Measurements from ENCODE around the gene ATF7.
A peak's percentile ranks its signal among the peaks of the same experiment; 100 is the strongest.

The ATF7 gene

GRCh38 chr12:53627919-53628318 lies 1.7 kb upstream of the ATF7 start (continued):
- TF ChIP-seq ZNF518A (tag by site-specific recombination; conservative IDR thresholded peaks at IDR 0.05; ENCODE audit: low read depth) (peak; percentile 87), ZFP69B (tag by site-specific recombination; IDR thresholded peaks at IDR 0.05) (no peak), ZNF558 (tag by site-specific recombination; IDR thresholded peaks at IDR 0.05) (0 out of 2 replicates have a peak, but pooled peaks have one; percentile 49), REST (tag by site-specific recombination; IDR thresholded peaks at IDR 0.05) (peak; percentile 63), ZNF266 (tag by site-specific recombination; IDR thresholded peaks at IDR 0.05; ENCODE audit: low read depth) (peak; percentile 40; the same call in 1 of the 2 replicates), ZNF623 (tag by site-specific recombination; IDR thresholded peaks at IDR 0.05) (peak; percentile 61), ZNF354C (tag by site-specific recombination; IDR thresholded peaks at IDR 0.05; ENCODE audit: borderline replicate concordance, low read depth) (0 out of 2 replicates have a peak, but pooled peaks have one; percentile 52), ZNF529 (tag by site-specific recombination; IDR thresholded peaks at IDR 0.05; ENCODE audit: insufficient replicate concordance) (peak; percentile 21), ZNF148 (tag by site-specific recombination; IDR thresholded peaks at IDR 0.05; ENCODE audit: borderline replicate concordance) (no peak), ZNF791 (tag by site-specific recombination; IDR thresholded peaks at IDR 0.05) (no peak), ZNF701 (tag by site-specific recombination; IDR thresholded peaks at IDR 0.05) (no peak), ZFP3 (tag by site-specific recombination; IDR thresholded peaks at IDR 0.05; ENCODE audit: low read depth) (no peak), SALL2 (tag by site-specific recombination; IDR thresholded peaks at IDR 0.05; ENCODE audit: borderline replicate concordance) (no peak), MYNN (tag by site-specific recombination; IDR thresholded peaks at IDR 0.05; ENCODE audit: borderline replicate concordance) (no peak)

GRCh38 chr12:53626702-53627169 lies 554 bp upstream of the ATF7 start:
- Histone ChIP-seq H3K27ac (ENCODE audit: extremely low read depth, low read depth, low read length) (peak overlapping the region; percentile 88; the same call in 1 of the 2 replicates), H3K4me3 (ENCODE audit: low read depth, low read length) (peak overlapping the region; percentile 83), H3K4me1 (ENCODE audit: control insufficient read depth, insufficient read depth, low read length) (peaks cover 13% of the 10 kb centered on the region; the same call in 1 of the 2 replicates), H3K9me3 (ENCODE audit: control insufficient read depth, insufficient read depth, low read depth, low read length) (no peaks in the 10 kb centered on the region), H3K36me3 (ENCODE audit: control insufficient read depth in 2 of 2, insufficient read depth in 1 of 2, low read length in 2 of 2) (no peaks in the 10 kb centered on the region; a peak in 1 of 3 replicates)
- POLR2A ChIA-PET = interaction anchor here (0.8 to 1.9 kb wide), 3 partner anchors 23 to 84 kb away, joined by 3 to 11 read pairs (median 3); partner anchors contain the start of gene ATP5MC2
- TF ChIP-seq ZNF513 (tag by site-specific recombination; IDR thresholded peaks at IDR 0.05) = 0 out of 2 replicates have a peak, but pooled peaks have one; percentile 18
- no peak for TF ChIP-seq PRDM6 (tag by site-specific recombination; IDR thresholded peaks at IDR 0.05)
- TF ChIP-seq ZSCAN23 (tag by site-specific recombination; IDR thresholded peaks at IDR 0.05) = no peak
- CTCF ChIA-PET = interaction anchor here (1.1 to 1.8 kb wide), 2 partner anchors 49 to 83 kb away, joined by 5 to 6 read pairs; partner anchors contain the start of gene ATP5MC2

Data from HEK293 (cell line).